ENCODE results near the gene ADGRV1.

Gene ADGRV1

DNA sequence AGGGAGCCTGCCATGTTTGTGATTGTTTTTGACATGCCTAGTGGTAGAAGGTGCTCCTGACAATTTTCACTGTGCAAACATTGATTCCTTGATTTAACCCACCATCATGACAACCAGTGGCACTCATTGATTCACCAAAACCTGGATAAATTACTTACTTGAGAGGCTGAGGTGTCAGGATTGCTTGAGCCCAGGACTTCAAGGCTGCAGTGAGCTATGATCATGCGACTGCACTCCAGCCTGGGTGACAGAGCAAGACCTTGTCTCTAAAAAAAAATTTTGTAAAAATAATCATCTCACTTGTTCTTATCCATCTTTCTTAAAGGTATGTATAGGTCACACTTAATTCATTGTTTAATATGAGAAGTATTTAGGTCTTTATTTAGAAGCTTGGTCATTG is 423.2 kb downstream of the ADGRV1 start:
- no peak overlapping the region for H3K27ac ChIP-seq (ENCODE audit: low read length)
- no peak for DNase-seq
- H4K20me1 ChIP-seq (ENCODE audit: insufficient read depth, low read length), result no peaks in the 10 kb centered on the region
- TF ChIP-seq, protein P1, sequence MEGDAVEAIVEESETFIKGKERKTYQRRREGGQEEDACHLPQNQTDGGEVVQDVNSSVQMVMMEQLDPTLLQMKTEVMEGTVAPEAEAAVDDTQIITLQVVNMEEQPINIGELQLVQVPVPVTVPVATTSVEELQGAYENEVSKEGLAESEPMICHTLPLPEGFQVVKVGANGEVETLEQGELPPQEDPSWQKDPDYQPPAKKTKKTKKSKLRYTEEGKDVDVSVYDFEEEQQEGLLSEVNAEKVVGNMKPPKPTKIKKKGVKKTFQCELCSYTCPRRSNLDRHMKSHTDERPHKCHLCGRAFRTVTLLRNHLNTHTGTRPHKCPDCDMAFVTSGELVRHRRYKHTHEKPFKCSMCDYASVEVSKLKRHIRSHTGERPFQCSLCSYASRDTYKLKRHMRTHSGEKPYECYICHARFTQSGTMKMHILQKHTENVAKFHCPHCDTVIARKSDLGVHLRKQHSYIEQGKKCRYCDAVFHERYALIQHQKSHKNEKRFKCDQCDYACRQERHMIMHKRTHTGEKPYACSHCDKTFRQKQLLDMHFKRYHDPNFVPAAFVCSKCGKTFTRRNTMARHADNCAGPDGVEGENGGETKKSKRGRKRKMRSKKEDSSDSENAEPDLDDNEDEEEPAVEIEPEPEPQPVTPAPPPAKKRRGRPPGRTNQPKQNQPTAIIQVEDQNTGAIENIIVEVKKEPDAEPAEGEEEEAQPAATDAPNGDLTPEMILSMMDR (IDR thresholded peaks at IDR 0.05; ENCODE audit: borderline replicate concordance, extremely low read depth, low read length, poor library complexity, severe bottlenecking), result no peak
- TF ChIP-seq EZH2 (IDR thresholded peaks at IDR 0.05; ENCODE audit: borderline replicate concordance, low read depth, low read length, severe bottlenecking), result no peak
- no peaks in the 10 kb centered on the region for H3K27me3 ChIP-seq (ENCODE audit: insufficient read depth, low read length, poor library complexity)
- H3K36me3 ChIP-seq (ENCODE audit: insufficient read depth, low read length), result no peaks in the 10 kb centered on the region
- no peaks in the 10 kb centered on the region for H3K9me3 ChIP-seq (ENCODE audit: insufficient read depth, low read length, severe bottlenecking)
- no peaks in the 10 kb centered on the region for H3K4me1 ChIP-seq (ENCODE audit: insufficient read depth, low read length)
- no peak overlapping the region for H3K4me3 ChIP-seq (ENCODE audit: low read depth in 1 of 2, low read length in 2 of 2)
- H3K9ac ChIP-seq (ENCODE audit: low read depth, low read length), result no peak overlapping the region
- no peak for ATAC-seq (ENCODE audit: insufficient read depth, low read depth)
- no peak overlapping the region for H3K4me2 ChIP-seq (ENCODE audit: insufficient read depth, low read length)
- H2AFZ ChIP-seq (ENCODE audit: low read depth, low read length), result no peak overlapping the region
- no peaks in the 10 kb centered on the region for H3K79me2 ChIP-seq (ENCODE audit: insufficient read depth, low read length)

DNA sequence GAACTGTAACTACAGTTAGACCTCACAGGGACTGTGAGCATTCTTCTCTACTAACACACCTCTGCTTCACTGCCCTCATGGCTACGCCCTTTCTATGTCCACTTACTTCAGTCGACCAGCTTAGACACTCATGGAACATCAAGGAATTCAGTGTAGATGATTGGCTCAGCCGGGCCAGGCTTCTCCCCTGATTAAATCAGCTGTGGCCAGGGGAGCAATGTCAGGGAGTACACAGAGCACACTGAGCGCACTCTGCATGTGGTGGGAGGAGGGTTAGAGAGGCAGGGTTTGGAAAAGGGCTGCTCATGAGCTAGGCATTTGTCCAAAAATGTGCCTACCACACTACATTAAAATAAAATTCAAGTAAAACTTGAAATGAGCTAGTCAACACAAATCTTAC is 424.0 kb downstream of the ADGRV1 start:
- no peaks in the 10 kb centered on the region for H3K9me3 ChIP-seq (ENCODE audit: insufficient read depth, low read length, severe bottlenecking)
- no peak overlapping the region for H2AFZ ChIP-seq (ENCODE audit: low read depth, low read length)
- H3K4me3 ChIP-seq (ENCODE audit: low read depth in 1 of 2, low read length in 2 of 2), result no peak overlapping the region
- TF ChIP-seq EZH2 (IDR thresholded peaks at IDR 0.05; ENCODE audit: borderline replicate concordance, low read depth, low read length, severe bottlenecking), result no peak
- TF ChIP-seq, protein P1 (IDR thresholded peaks at IDR 0.05; ENCODE audit: borderline replicate concordance, extremely low read depth, low read length, poor library complexity, severe bottlenecking), result no peak
- H3K4me1 ChIP-seq (ENCODE audit: insufficient read depth, low read length), result no peaks in the 10 kb centered on the region
- ATAC-seq (ENCODE audit: insufficient read depth, low read depth) (no peak; the same call in 2 of the 3 replicates), DNase-seq (no peak)
- H3K9ac ChIP-seq (ENCODE audit: low read depth, low read length), result no peak overlapping the region
- no peak overlapping the region for H3K4me2 ChIP-seq (ENCODE audit: insufficient read depth, low read length)
- no peaks in the 10 kb centered on the region for H4K20me1 ChIP-seq (ENCODE audit: insufficient read depth, low read length)
- no peaks in the 10 kb centered on the region for H3K27me3 ChIP-seq (ENCODE audit: insufficient read depth, low read length, poor library complexity)
- H3K36me3 ChIP-seq (ENCODE audit: insufficient read depth, low read length), result no peaks in the 10 kb centered on the region
- no peaks in the 10 kb centered on the region for H3K79me2 ChIP-seq (ENCODE audit: insufficient read depth, low read length)
- no peak overlapping the region for H3K27ac ChIP-seq (ENCODE audit: low read length)

DNA sequence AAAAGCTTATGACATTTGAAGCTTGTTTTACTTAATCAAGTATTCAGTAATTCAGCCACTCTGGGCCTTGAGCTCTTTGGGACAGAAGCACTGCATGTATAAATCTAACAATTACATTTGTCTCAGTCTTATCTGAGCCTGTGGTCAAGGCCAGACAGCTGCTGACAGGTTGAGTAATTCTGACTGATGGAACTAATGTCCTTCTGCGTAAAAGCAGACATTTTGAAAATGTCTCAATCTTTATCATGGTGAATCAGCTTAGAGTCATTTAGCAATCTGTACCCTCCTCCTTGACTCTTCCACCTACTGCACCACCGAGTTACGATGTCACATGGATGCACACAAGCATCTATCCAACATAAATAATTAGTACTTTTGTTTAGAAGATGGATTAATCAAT is 424.6 kb downstream of the ADGRV1 start:
- DNase-seq (no peak), ATAC-seq (ENCODE audit: insufficient read depth, low read depth) (no peak)
- Histone ChIP-seq H3K9me3 (ENCODE audit: insufficient read depth, low read length, severe bottlenecking) (no peaks in the 10 kb centered on the region), H2AFZ (ENCODE audit: low read depth, low read length) (no peak overlapping the region), H3K4me2 (ENCODE audit: insufficient read depth, low read length) (no peak overlapping the region), H4K20me1 (ENCODE audit: insufficient read depth, low read length) (no peaks in the 10 kb centered on the region), H3K79me2 (ENCODE audit: insufficient read depth, low read length) (no peaks in the 10 kb centered on the region), H3K36me3 (ENCODE audit: insufficient read depth, low read length) (no peaks in the 10 kb centered on the region), H3K9ac (ENCODE audit: low read depth, low read length) (no peak overlapping the region), H3K27ac (ENCODE audit: low read length) (no peak overlapping the region), H3K4me1 (ENCODE audit: insufficient read depth, low read length) (no peaks in the 10 kb centered on the region), H3K27me3 (ENCODE audit: insufficient read depth, low read length, poor library complexity) (no peaks in the 10 kb centered on the region), H3K4me3 (ENCODE audit: low read depth in 1 of 2, low read length in 2 of 2) (no peak overlapping the region)
- no peak for TF ChIP-seq EZH2 (IDR thresholded peaks at IDR 0.05; ENCODE audit: borderline replicate concordance, low read depth, low read length, severe bottlenecking)
- TF ChIP-seq, protein P1 (IDR thresholded peaks at IDR 0.05; ENCODE audit: borderline replicate concordance, extremely low read depth, low read length, poor library complexity, severe bottlenecking), result no peak

DNA sequence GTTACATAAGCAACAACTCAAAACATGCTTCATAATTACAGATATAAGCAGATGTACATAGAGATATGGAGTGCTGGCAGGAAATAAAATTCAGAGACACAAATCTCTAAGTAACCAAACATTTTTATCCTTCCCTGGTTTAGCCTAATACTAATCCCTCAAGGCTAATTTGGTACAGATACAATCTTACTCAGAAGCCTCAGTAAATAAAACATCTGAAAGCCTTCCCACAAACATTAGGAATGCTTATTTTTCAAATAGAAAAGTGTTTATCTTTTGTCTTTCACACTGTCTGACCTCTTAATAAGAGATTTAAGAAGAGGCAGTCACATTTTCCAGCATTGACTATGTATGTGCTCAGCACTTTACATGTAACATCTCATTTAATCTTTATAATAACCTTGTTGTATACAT is 425.1 kb downstream of the ADGRV1 start:
- Histone ChIP-seq H3K27ac (ENCODE audit: low read length) (no peak overlapping the region), H3K4me3 (ENCODE audit: low read depth in 1 of 2, low read length in 2 of 2) (no peak overlapping the region), H4K20me1 (ENCODE audit: insufficient read depth, low read length) (no peaks in the 10 kb centered on the region), H3K79me2 (ENCODE audit: insufficient read depth, low read length) (no peaks in the 10 kb centered on the region), H3K4me2 (ENCODE audit: insufficient read depth, low read length) (no peak overlapping the region), H2AFZ (ENCODE audit: low read depth, low read length) (no peak overlapping the region), H3K27me3 (ENCODE audit: insufficient read depth, low read length, poor library complexity) (no peaks in the 10 kb centered on the region), H3K9me3 (ENCODE audit: insufficient read depth, low read length, severe bottlenecking) (no peaks in the 10 kb centered on the region), H3K36me3 (ENCODE audit: insufficient read depth, low read length) (no peaks in the 10 kb centered on the region), H3K4me1 (ENCODE audit: insufficient read depth, low read length) (no peaks in the 10 kb centered on the region), H3K9ac (ENCODE audit: low read depth, low read length) (no peak overlapping the region)
- ATAC-seq (ENCODE audit: insufficient read depth, low read depth) (no peak), DNase-seq (no peak)
- TF ChIP-seq, protein P1 (IDR thresholded peaks at IDR 0.05; ENCODE audit: borderline replicate concordance, extremely low read depth, low read length, poor library complexity, severe bottlenecking), result no peak
- TF ChIP-seq EZH2 (IDR thresholded peaks at IDR 0.05; ENCODE audit: borderline replicate concordance, low read depth, low read length, severe bottlenecking), result no peak

Measured in DND-41 (cell line).